Measurements from ENCODE around the gene IQSEC2. TPM values are rescaled to one million over a fixed set of nuclear protein-coding genes. Genes with fewer than 3 reads are reported as not detected.

Gene IQSEC2
- total RNA-seq (2014; rRNA removed; shearing (Covaris generic); ENCODE audit: low replicate concordance) = 0.07 TPM in 1 of 2 replicates, not detected in the other

DNA sequence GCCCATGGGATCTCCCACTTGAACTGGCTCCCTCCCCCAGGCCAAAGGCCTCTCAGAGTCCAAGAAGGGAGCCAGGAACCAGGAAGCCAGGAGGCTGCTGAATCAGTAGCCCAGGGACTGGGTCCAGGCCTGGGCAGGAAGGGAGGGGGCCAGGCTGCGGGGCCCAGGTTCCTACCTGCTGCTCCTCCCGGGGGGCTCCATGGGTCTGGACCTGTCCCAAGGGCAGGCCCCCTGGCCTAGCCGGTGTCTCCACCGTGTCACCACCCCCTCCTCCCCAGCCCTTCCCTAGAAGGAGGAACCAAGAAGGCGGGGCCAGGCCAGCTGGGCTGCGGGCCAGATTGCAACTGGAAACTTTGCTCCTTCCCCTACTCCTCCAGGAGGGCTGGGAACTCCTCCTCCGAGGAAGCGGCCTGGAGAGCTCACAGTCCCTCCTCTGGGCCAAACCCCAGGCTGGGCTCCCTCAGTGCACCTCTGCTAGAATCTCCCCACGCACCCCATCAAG is at the start of gene IQSEC2:
IQSEC2 (minus strand) TSS at position 264 of the 502 bp plus-strand sequence.
- H3K4me2 ChIP-seq (ENCODE audit: low read depth, low read length, poor library complexity, severe bottlenecking) = no peak within 1 kb of the TSS
- H3K79me2 ChIP-seq (ENCODE audit: low read length) = no peaks in the 10 kb centered on the region
- no peaks in the 10 kb centered on the region for H3K9me3 ChIP-seq (ENCODE audit: low read length)
- H4K20me1 ChIP-seq (ENCODE audit: insufficient read depth, low read depth, low read length) = no peaks in the 10 kb centered on the region
- no peak within 1 kb of the TSS for H3K27ac ChIP-seq (ENCODE audit: low read length)
- no peak within 1 kb of the TSS for H3K9ac ChIP-seq (ENCODE audit: low read length)
- H3K9me2 ChIP-seq (replicated peaks; ENCODE audit: insufficient read depth, low read length) = no peaks in the 10 kb centered on the region
- no peaks in the 10 kb centered on the region for H3K36me3 ChIP-seq (ENCODE audit: insufficient read depth, low read length)
- H3K27me3 ChIP-seq (ENCODE audit: low read length) = no peaks in the 10 kb centered on the region
- no peak within 1 kb of the TSS for H2AFZ ChIP-seq (ENCODE audit: low read length)
- no peak within 1 kb of the TSS for H3K4me3 ChIP-seq (ENCODE audit: low read length)
- H3K4me1 ChIP-seq (ENCODE audit: low read length) = no peaks in the 10 kb centered on the region
- no peak for DNase-seq

- H3K79me2 ChIP-seq (ENCODE audit: low read length) = no peaks in the 10 kb centered on the region
- no peak overlapping the region for H3K27ac ChIP-seq (ENCODE audit: low read length)
- no peaks in the 10 kb centered on the region for H3K36me3 ChIP-seq (ENCODE audit: insufficient read depth, low read length)
- no peaks in the 10 kb centered on the region for H3K27me3 ChIP-seq (ENCODE audit: low read length)
- no peaks in the 10 kb centered on the region for H3K9me3 ChIP-seq (ENCODE audit: low read length)
- peaks cover 7% of the 10 kb centered on the region for H3K4me1 ChIP-seq (ENCODE audit: low read length)
- no peaks in the 10 kb centered on the region for H4K20me1 ChIP-seq (ENCODE audit: insufficient read depth, low read depth, low read length)
- no peak overlapping the region for H3K4me2 ChIP-seq (ENCODE audit: low read depth, low read length, poor library complexity, severe bottlenecking)
- H3K4me3 ChIP-seq (ENCODE audit: low read length) = no peak overlapping the region
- H3K9me2 ChIP-seq (replicated peaks; ENCODE audit: insufficient read depth, low read length) = no peaks in the 10 kb centered on the region
- H2AFZ ChIP-seq (ENCODE audit: low read length) = no peak overlapping the region
- DNase-seq = no peak
- H3K9ac ChIP-seq (ENCODE audit: low read length) = no peak overlapping the region
These were observed 48.9 kb upstream of the IQSEC2 start for GRCh38 chrX:53330331-53330730.

DNA sequence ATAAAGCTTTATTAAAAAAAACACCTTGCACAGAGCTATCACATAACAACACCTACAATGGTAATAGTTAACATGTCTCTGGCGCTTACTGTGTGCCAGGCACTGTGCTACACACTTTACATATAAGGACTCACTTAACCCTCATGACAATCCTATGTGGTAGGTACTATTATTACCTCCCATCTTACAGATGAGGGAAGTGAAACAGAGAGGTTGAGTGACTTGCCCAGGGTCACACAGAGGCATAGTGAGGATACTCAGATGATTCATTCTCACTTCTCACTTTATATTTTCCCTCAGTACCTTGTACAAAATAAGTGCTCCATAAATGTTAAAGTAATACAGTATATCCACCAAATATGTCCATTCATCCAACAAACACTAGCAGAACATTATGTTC is 43.4 kb upstream of the IQSEC2 start:
- Histone ChIP-seq H2AFZ (ENCODE audit: low read length) (no peak overlapping the region), H3K36me3 (ENCODE audit: insufficient read depth, low read length) (no peaks in the 10 kb centered on the region), H3K4me1 (ENCODE audit: low read length) (peaks cover 18% of the 10 kb centered on the region), H3K9me2 (replicated peaks; ENCODE audit: insufficient read depth, low read length) (no peaks in the 10 kb centered on the region), H3K4me2 (ENCODE audit: low read depth, low read length, poor library complexity, severe bottlenecking) (no peak overlapping the region), H4K20me1 (ENCODE audit: insufficient read depth, low read depth, low read length) (no peaks in the 10 kb centered on the region), H3K79me2 (ENCODE audit: low read length) (no peaks in the 10 kb centered on the region), H3K27ac (ENCODE audit: low read length) (no peak overlapping the region), H3K27me3 (ENCODE audit: low read length) (no peaks in the 10 kb centered on the region), H3K4me3 (ENCODE audit: low read length) (no peak overlapping the region), H3K9me3 (ENCODE audit: low read length) (no peaks in the 10 kb centered on the region), H3K9ac (ENCODE audit: low read length) (no peak overlapping the region)
- DNase-seq = no peak

GRCh38 chrX:53324085-53324484 is 42.7 kb upstream of the IQSEC2 start:
- Histone ChIP-seq H3K4me3 (ENCODE audit: low read length) (no peak overlapping the region), H3K9me3 (ENCODE audit: low read length) (no peaks in the 10 kb centered on the region), H4K20me1 (ENCODE audit: insufficient read depth, low read depth, low read length) (no peaks in the 10 kb centered on the region), H3K27ac (ENCODE audit: low read length) (no peak overlapping the region), H3K36me3 (ENCODE audit: insufficient read depth, low read length) (no peaks in the 10 kb centered on the region), H3K9me2 (replicated peaks; ENCODE audit: insufficient read depth, low read length) (no peaks in the 10 kb centered on the region), H3K4me1 (ENCODE audit: low read length) (peaks cover 18% of the 10 kb centered on the region), H3K9ac (ENCODE audit: low read length) (no peak overlapping the region), H3K4me2 (ENCODE audit: low read depth, low read length, poor library complexity, severe bottlenecking) (no peak overlapping the region), H3K79me2 (ENCODE audit: low read length) (no peaks in the 10 kb centered on the region), H2AFZ (ENCODE audit: low read length) (no peak overlapping the region), H3K27me3 (ENCODE audit: low read length) (no peaks in the 10 kb centered on the region)
- DNase-seq = no peak

DNA sequence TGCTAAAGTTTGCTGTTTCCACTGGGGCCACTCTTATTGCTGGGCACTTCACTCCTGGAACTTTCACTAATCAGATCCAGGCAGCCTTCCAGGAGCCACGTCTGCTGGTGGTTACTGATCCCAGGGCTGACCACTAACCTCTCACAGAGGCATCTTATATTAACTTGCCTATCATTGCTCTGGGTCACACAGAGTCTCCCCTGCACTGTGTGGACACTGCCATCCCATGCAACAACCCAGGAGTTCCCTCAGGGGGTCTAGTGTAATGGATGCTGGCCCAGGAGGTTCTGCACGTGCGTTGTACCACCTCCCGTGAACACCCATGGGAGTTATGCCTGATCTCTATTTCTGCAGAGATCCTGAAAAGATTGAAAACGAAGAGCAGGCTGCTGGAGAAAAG is 41.8 kb upstream of the IQSEC2 start:
- Histone ChIP-seq H3K79me2 (ENCODE audit: low read length) (no peaks in the 10 kb centered on the region), H2AFZ (ENCODE audit: low read length) (no peak overlapping the region), H3K36me3 (ENCODE audit: insufficient read depth, low read length) (no peaks in the 10 kb centered on the region), H3K4me1 (ENCODE audit: low read length) (peaks cover 18% of the 10 kb centered on the region), H3K9me3 (ENCODE audit: low read length) (no peaks in the 10 kb centered on the region), H3K27me3 (ENCODE audit: low read length) (no peaks in the 10 kb centered on the region), H3K9ac (ENCODE audit: low read length) (no peak overlapping the region), H3K4me3 (ENCODE audit: low read length) (no peak overlapping the region), H3K9me2 (replicated peaks; ENCODE audit: insufficient read depth, low read length) (no peaks in the 10 kb centered on the region), H3K27ac (ENCODE audit: low read length) (no peak overlapping the region), H4K20me1 (ENCODE audit: insufficient read depth, low read depth, low read length) (no peaks in the 10 kb centered on the region), H3K4me2 (ENCODE audit: low read depth, low read length, poor library complexity, severe bottlenecking) (no peak overlapping the region)
- DNase-seq = no peak

- Histone ChIP-seq H2AFZ (ENCODE audit: low read length) (no peak overlapping the region), H3K9ac (ENCODE audit: low read length) (no peak overlapping the region), H3K4me3 (ENCODE audit: low read length) (no peak overlapping the region), H3K4me1 (ENCODE audit: low read length) (peaks cover 11% of the 10 kb centered on the region), H3K79me2 (ENCODE audit: low read length) (no peaks in the 10 kb centered on the region), H3K9me3 (ENCODE audit: low read length) (no peaks in the 10 kb centered on the region), H4K20me1 (ENCODE audit: insufficient read depth, low read depth, low read length) (no peaks in the 10 kb centered on the region), H3K36me3 (ENCODE audit: insufficient read depth, low read length) (no peaks in the 10 kb centered on the region), H3K27ac (ENCODE audit: low read length) (no peak overlapping the region), H3K4me2 (ENCODE audit: low read depth, low read length, poor library complexity, severe bottlenecking) (no peak overlapping the region), H3K27me3 (ENCODE audit: low read length) (no peaks in the 10 kb centered on the region), H3K9me2 (replicated peaks; ENCODE audit: insufficient read depth, low read length) (no peaks in the 10 kb centered on the region)
- no peak for DNase-seq
These were observed 40.6 kb upstream of the IQSEC2 start for GRCh38 chrX:53321943-53322497.

GRCh38 chrX:53321230-53321942 is 40.0 kb upstream of the IQSEC2 start:
- no peaks in the 10 kb centered on the region for H3K9me2 ChIP-seq (replicated peaks; ENCODE audit: insufficient read depth, low read length)
- H3K9ac ChIP-seq (ENCODE audit: low read length) = no peak overlapping the region
- no peak overlapping the region for H3K4me2 ChIP-seq (ENCODE audit: low read depth, low read length, poor library complexity, severe bottlenecking)
- no peak overlapping the region for H3K27ac ChIP-seq (ENCODE audit: low read length)
- no peak for DNase-seq
- H3K36me3 ChIP-seq (ENCODE audit: insufficient read depth, low read length) = no peaks in the 10 kb centered on the region
- no peak overlapping the region for H3K4me3 ChIP-seq (ENCODE audit: low read length)
- H3K27me3 ChIP-seq (ENCODE audit: low read length) = no peaks in the 10 kb centered on the region
- no peak overlapping the region for H2AFZ ChIP-seq (ENCODE audit: low read length)
- H3K9me3 ChIP-seq (ENCODE audit: low read length) = no peaks in the 10 kb centered on the region
- H3K4me1 ChIP-seq (ENCODE audit: low read length) = peaks cover 11% of the 10 kb centered on the region
- H3K79me2 ChIP-seq (ENCODE audit: low read length) = no peaks in the 10 kb centered on the region
- no peaks in the 10 kb centered on the region for H4K20me1 ChIP-seq (ENCODE audit: insufficient read depth, low read depth, low read length)

GRCh38 chrX:53320543-53321229 is 39.3 kb upstream of the IQSEC2 start:
- Histone ChIP-seq H3K9ac (ENCODE audit: low read length) (no peak overlapping the region), H3K27ac (ENCODE audit: low read length) (no peak overlapping the region), H3K27me3 (ENCODE audit: low read length) (no peaks in the 10 kb centered on the region), H3K4me3 (ENCODE audit: low read length) (no peak overlapping the region), H3K4me1 (ENCODE audit: low read length) (peaks cover 11% of the 10 kb centered on the region), H3K9me3 (ENCODE audit: low read length) (no peaks in the 10 kb centered on the region), H3K79me2 (ENCODE audit: low read length) (no peaks in the 10 kb centered on the region), H4K20me1 (ENCODE audit: insufficient read depth, low read depth, low read length) (no peaks in the 10 kb centered on the region), H2AFZ (ENCODE audit: low read length) (no peak overlapping the region), H3K4me2 (ENCODE audit: low read depth, low read length, poor library complexity, severe bottlenecking) (no peak overlapping the region), H3K9me2 (replicated peaks; ENCODE audit: insufficient read depth, low read length) (no peaks in the 10 kb centered on the region), H3K36me3 (ENCODE audit: insufficient read depth, low read length) (no peaks in the 10 kb centered on the region)
- DNase-seq = no peak

Measured in Karpas-422 (cell line).